ENCODE measurements around the gene KCNN4.

KCNN4 gene

DNA sequence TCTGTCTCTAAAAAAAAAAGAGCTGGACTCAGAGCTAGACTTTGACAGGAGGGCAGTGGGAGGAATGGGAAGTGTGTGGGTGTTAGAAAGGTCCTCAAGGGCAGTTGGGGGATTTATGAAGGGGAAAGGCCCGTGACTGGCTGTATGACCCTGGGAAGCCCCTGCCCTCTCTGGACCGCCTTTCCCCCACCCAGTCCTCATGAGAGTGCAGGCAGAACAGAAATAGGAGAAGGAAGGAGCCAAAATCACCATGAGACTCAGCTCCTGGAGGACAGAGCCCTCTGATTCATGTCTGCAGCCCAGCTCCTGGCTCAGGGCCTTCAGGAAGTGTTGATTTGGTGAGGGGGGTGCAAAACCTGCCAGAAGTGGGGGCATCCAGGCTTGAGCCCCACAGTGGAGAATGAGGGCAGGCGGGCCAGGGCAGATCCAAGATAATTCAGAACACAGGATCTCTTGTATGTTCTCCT lies 17.3 kb downstream of the KCNN4 start:
- no peak for TF ChIP-seq EZH2 (IDR thresholded peaks at IDR 0.05; ENCODE audit: borderline replicate concordance, low read depth, low read length, severe bottlenecking)
- TF ChIP-seq, protein P1, sequence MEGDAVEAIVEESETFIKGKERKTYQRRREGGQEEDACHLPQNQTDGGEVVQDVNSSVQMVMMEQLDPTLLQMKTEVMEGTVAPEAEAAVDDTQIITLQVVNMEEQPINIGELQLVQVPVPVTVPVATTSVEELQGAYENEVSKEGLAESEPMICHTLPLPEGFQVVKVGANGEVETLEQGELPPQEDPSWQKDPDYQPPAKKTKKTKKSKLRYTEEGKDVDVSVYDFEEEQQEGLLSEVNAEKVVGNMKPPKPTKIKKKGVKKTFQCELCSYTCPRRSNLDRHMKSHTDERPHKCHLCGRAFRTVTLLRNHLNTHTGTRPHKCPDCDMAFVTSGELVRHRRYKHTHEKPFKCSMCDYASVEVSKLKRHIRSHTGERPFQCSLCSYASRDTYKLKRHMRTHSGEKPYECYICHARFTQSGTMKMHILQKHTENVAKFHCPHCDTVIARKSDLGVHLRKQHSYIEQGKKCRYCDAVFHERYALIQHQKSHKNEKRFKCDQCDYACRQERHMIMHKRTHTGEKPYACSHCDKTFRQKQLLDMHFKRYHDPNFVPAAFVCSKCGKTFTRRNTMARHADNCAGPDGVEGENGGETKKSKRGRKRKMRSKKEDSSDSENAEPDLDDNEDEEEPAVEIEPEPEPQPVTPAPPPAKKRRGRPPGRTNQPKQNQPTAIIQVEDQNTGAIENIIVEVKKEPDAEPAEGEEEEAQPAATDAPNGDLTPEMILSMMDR (IDR thresholded peaks at IDR 0.05; ENCODE audit: borderline replicate concordance, extremely low read depth, low read length, poor library complexity, severe bottlenecking): no peak
- no peak overlapping the region for H3K4me3 ChIP-seq (ENCODE audit: low read depth in 1 of 2, low read length in 2 of 2)
- no peaks in the 10 kb centered on the region for H3K79me2 ChIP-seq (ENCODE audit: insufficient read depth, low read length)
- H3K36me3 ChIP-seq (ENCODE audit: insufficient read depth, low read length): no peaks in the 10 kb centered on the region
- DNase-seq (no peak), ATAC-seq (ENCODE audit: insufficient read depth, low read depth) (no peak)
- H2AFZ ChIP-seq (ENCODE audit: low read depth, low read length): no peak overlapping the region
- no peak overlapping the region for H3K9ac ChIP-seq (ENCODE audit: low read depth, low read length)
- no peaks in the 10 kb centered on the region for H3K4me1 ChIP-seq (ENCODE audit: insufficient read depth, low read length)
- no peak overlapping the region for H3K27ac ChIP-seq (ENCODE audit: low read length)
- H3K9me3 ChIP-seq (ENCODE audit: insufficient read depth, low read length, severe bottlenecking): no peaks in the 10 kb centered on the region
- no peaks in the 10 kb centered on the region for H3K27me3 ChIP-seq (ENCODE audit: insufficient read depth, low read length, poor library complexity)
- no peak overlapping the region for H3K4me2 ChIP-seq (ENCODE audit: insufficient read depth, low read length)
- H4K20me1 ChIP-seq (ENCODE audit: insufficient read depth, low read length): no peaks in the 10 kb centered on the region

DNA sequence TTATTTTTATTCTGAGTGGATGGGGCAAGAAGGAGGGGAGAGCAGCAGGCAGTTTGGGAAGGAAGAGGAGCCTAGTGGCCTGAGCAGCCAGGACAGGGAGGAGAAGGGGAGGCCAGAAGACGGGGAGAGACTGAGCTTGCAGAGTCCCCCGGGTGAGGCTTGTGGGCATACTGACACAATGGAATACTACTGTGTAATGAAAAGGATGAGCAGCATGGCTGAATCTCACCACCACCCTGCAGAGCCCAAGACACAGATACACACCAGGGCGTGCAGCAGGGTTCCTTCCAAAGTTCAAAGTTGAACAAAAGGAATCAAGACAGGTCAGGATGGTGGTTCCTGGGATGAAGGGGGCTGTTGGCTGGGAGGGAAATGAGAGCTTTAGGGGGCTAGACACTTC lies 18.0 kb downstream of the KCNN4 start:
- Histone ChIP-seq H3K4me3 (ENCODE audit: low read depth in 1 of 2, low read length in 2 of 2) (no peak overlapping the region), H3K27ac (ENCODE audit: low read length) (no peak overlapping the region), H4K20me1 (ENCODE audit: insufficient read depth, low read length) (no peaks in the 10 kb centered on the region), H3K9me3 (ENCODE audit: insufficient read depth, low read length, severe bottlenecking) (no peaks in the 10 kb centered on the region), H3K4me2 (ENCODE audit: insufficient read depth, low read length) (no peak overlapping the region), H3K79me2 (ENCODE audit: insufficient read depth, low read length) (no peaks in the 10 kb centered on the region), H3K27me3 (ENCODE audit: insufficient read depth, low read length, poor library complexity) (no peaks in the 10 kb centered on the region), H2AFZ (ENCODE audit: low read depth, low read length) (no peak overlapping the region), H3K9ac (ENCODE audit: low read depth, low read length) (no peak overlapping the region), H3K4me1 (ENCODE audit: insufficient read depth, low read length) (no peaks in the 10 kb centered on the region), H3K36me3 (ENCODE audit: insufficient read depth, low read length) (no peaks in the 10 kb centered on the region)
- ATAC-seq (ENCODE audit: insufficient read depth, low read depth) (no peak), DNase-seq (no peak)
- TF ChIP-seq EZH2 (IDR thresholded peaks at IDR 0.05; ENCODE audit: borderline replicate concordance, low read depth, low read length, severe bottlenecking): no peak
- TF ChIP-seq, protein P1 (IDR thresholded peaks at IDR 0.05; ENCODE audit: borderline replicate concordance, extremely low read depth, low read length, poor library complexity, severe bottlenecking): no peak

- Histone ChIP-seq H3K4me2 (ENCODE audit: insufficient read depth, low read length) (no peak overlapping the region), H3K4me1 (ENCODE audit: insufficient read depth, low read length) (peaks cover 8% of the 10 kb centered on the region), H2AFZ (ENCODE audit: low read depth, low read length) (no peak overlapping the region), H4K20me1 (ENCODE audit: insufficient read depth, low read length) (no peaks in the 10 kb centered on the region), H3K27me3 (ENCODE audit: insufficient read depth, low read length, poor library complexity) (no peaks in the 10 kb centered on the region), H3K9me3 (ENCODE audit: insufficient read depth, low read length, severe bottlenecking) (no peaks in the 10 kb centered on the region), H3K79me2 (ENCODE audit: insufficient read depth, low read length) (peaks cover 8% of the 10 kb centered on the region), H3K36me3 (ENCODE audit: insufficient read depth, low read length) (peaks cover 8% of the 10 kb centered on the region), H3K27ac (ENCODE audit: low read length) (no peak overlapping the region), H3K4me3 (ENCODE audit: low read depth in 1 of 2, low read length in 2 of 2) (no peak overlapping the region), H3K9ac (ENCODE audit: low read depth, low read length) (no peak overlapping the region)
- no peak for TF ChIP-seq EZH2 (IDR thresholded peaks at IDR 0.05; ENCODE audit: borderline replicate concordance, low read depth, low read length, severe bottlenecking)
- TF ChIP-seq, protein P1 (IDR thresholded peaks at IDR 0.05; ENCODE audit: borderline replicate concordance, extremely low read depth, low read length, poor library complexity, severe bottlenecking): no peak
- no peak for DNase-seq
- ATAC-seq (ENCODE audit: insufficient read depth, low read depth): no peak
These were observed 19.8 kb downstream of the KCNN4 start for GRCh38 chr19:43760941-43761340.

- H3K27ac ChIP-seq (ENCODE audit: low read length): no peak overlapping the region
- no peaks in the 10 kb centered on the region for H3K9me3 ChIP-seq (ENCODE audit: insufficient read depth, low read length, severe bottlenecking)
- H3K4me2 ChIP-seq (ENCODE audit: insufficient read depth, low read length): no peak overlapping the region
- H3K27me3 ChIP-seq (ENCODE audit: insufficient read depth, low read length, poor library complexity): no peaks in the 10 kb centered on the region
- H3K4me1 ChIP-seq (ENCODE audit: insufficient read depth, low read length): peaks cover 11% of the 10 kb centered on the region
- ATAC-seq (ENCODE audit: insufficient read depth, low read depth): no peak
- no peak overlapping the region for H3K4me3 ChIP-seq (ENCODE audit: low read depth in 1 of 2, low read length in 2 of 2)
- H3K9ac ChIP-seq (ENCODE audit: low read depth, low read length): no peak overlapping the region
- H2AFZ ChIP-seq (ENCODE audit: low read depth, low read length): no peak overlapping the region
- TF ChIP-seq, protein P1 (IDR thresholded peaks at IDR 0.05; ENCODE audit: borderline replicate concordance, extremely low read depth, low read length, poor library complexity, severe bottlenecking): no peak
- no peak for TF ChIP-seq EZH2 (IDR thresholded peaks at IDR 0.05; ENCODE audit: borderline replicate concordance, low read depth, low read length, severe bottlenecking)
- H3K79me2 ChIP-seq (ENCODE audit: insufficient read depth, low read length): peaks cover 16% of the 10 kb centered on the region
- no peaks in the 10 kb centered on the region for H4K20me1 ChIP-seq (ENCODE audit: insufficient read depth, low read length)
- DNase-seq: no peak
- peaks cover 8% of the 10 kb centered on the region for H3K36me3 ChIP-seq (ENCODE audit: insufficient read depth, low read length)
These were observed 21.3 kb downstream of the KCNN4 start for GRCh38 chr19:43759515-43759914.

Data from DND-41 (cell line).